ENCODE measurements around the gene C1QTNF3.

GRCh38 chr5:34007201-34007620 lies 35.8 kb downstream of the C1QTNF3 start:
- TF ChIP-seq CTCF (IDR thresholded peaks at IDR 0.05), result no peak
- no peak for TF ChIP-seq EP300 (IDR thresholded peaks at IDR 0.05)
- no peak for TF ChIP-seq POLR2AphosphoS5 (IDR thresholded peaks at IDR 0.05)

All from stomach (tissue), 4 donors.